Mesendoderm (in vitro differentiated cells): ENCODE results near the gene BDKRB2.

Experiments
- DNase-seq: peaks from one replicate; pipeline ENCODE4 v3.0.0; 2013
- H2AK5ac ChIP-seq: 2 replicates; pipeline ENCODE4 v1.6.1; 2013; ENCODE audit warnings: low read length, inconsistent platforms
- H2BK120ac ChIP-seq: 2 replicates; pipeline ENCODE4 v1.6.1; 2013; ENCODE audit warnings: low read depth, mild to moderate bottlenecking, low read length, moderate library complexity, mixed read lengths
- H2BK15ac ChIP-seq: replicated peaks from 2 replicates; pipeline ENCODE4 v1.6.1; 2013; ENCODE audit warnings: low read depth, mild to moderate bottlenecking, moderate library complexity
- H2BK5ac ChIP-seq: 2 replicates; pipeline ENCODE4 v1.6.1; 2013; ENCODE audit warnings: low read length, inconsistent platforms
- H3K18ac ChIP-seq: 2 replicates; pipeline ENCODE4 v1.6.1; 2013; ENCODE audit warnings: mild to moderate bottlenecking, low read length, mixed read lengths
- H3K23ac ChIP-seq: one replicate; pipeline ENCODE4 v1.6.1; 2013; ENCODE audit warnings: low read length
- H3K27ac ChIP-seq: 2 replicates; pipeline ENCODE4 v1.5.1; 2013; ENCODE audit warnings: low read depth, mild to moderate bottlenecking, inconsistent platforms, low read length, moderate library complexity
- H3K27me3 ChIP-seq: 2 replicates; pipeline ENCODE4 v1.6.1; 2013; ENCODE audit warnings: low read length, control low read depth, mild to moderate bottlenecking, inconsistent platforms; ENCODE audit not compliant: insufficient read depth, poor library complexity
- H3K36me3 ChIP-seq: 2 replicates; pipeline ENCODE4 v1.6.1; 2013; ENCODE audit warnings: low read length, inconsistent platforms; ENCODE audit not compliant: control insufficient read depth, insufficient read depth
- H3K4ac ChIP-seq: one replicate; pipeline ENCODE4 v1.6.1; 2013; ENCODE audit warnings: low read depth, mild to moderate bottlenecking, low read length, moderate library complexity
- H3K4me1 ChIP-seq: 2 replicates; pipeline ENCODE4 v1.6.1; 2013; ENCODE audit warnings: low read depth, low read length, inconsistent platforms; ENCODE audit not compliant: control insufficient read depth
- H3K4me2 ChIP-seq: 2 replicates; pipeline ENCODE4 v1.6.1; 2013; ENCODE audit warnings: low read length
- H3K4me3 ChIP-seq: 2 replicates; pipeline ENCODE4 v1.5.1; 2013; ENCODE audit warnings: mild to moderate bottlenecking, low read length
- H3K56ac ChIP-seq: one replicate; pipeline ENCODE4 v1.6.1; 2013; ENCODE audit warnings: low read length
- H3K79me1 ChIP-seq: 2 replicates; pipeline ENCODE4 v1.6.1; 2013; ENCODE audit warnings: low read length, inconsistent platforms
- H3K79me2 ChIP-seq: 2 replicates; pipeline ENCODE4 v1.6.1; 2013; ENCODE audit warnings: mild to moderate bottlenecking, low read length; ENCODE audit not compliant: control insufficient read depth, insufficient read depth
- H3K9ac ChIP-seq: 2 replicates; pipeline ENCODE4 v1.6.1; 2013; ENCODE audit warnings: low read length, inconsistent platforms
- H4K5ac ChIP-seq: one replicate; pipeline ENCODE4 v1.6.1; 2013; ENCODE audit warnings: low read length
- H4K8ac ChIP-seq: one replicate; pipeline ENCODE4 v1.6.1; 2013; ENCODE audit warnings: low read depth, mild to moderate bottlenecking, control low read depth, low read length, moderate library complexity
- WGBS: extraction: QIAGEN DNeasy Blood & Tissue Kit; methylation state at CpG from one replicate; pipeline ENCODE4 v1.1.7; 2013; ENCODE audit warnings: low lambda C conversion rate, missing lambda C conversion rate; ENCODE audit not compliant: insufficient coverage; ENCODE audit errors: extremely low coverage; 5-methylcytosine and 5-hydroxymethylcytosine counted together

BDKRB2 gene

DNA sequence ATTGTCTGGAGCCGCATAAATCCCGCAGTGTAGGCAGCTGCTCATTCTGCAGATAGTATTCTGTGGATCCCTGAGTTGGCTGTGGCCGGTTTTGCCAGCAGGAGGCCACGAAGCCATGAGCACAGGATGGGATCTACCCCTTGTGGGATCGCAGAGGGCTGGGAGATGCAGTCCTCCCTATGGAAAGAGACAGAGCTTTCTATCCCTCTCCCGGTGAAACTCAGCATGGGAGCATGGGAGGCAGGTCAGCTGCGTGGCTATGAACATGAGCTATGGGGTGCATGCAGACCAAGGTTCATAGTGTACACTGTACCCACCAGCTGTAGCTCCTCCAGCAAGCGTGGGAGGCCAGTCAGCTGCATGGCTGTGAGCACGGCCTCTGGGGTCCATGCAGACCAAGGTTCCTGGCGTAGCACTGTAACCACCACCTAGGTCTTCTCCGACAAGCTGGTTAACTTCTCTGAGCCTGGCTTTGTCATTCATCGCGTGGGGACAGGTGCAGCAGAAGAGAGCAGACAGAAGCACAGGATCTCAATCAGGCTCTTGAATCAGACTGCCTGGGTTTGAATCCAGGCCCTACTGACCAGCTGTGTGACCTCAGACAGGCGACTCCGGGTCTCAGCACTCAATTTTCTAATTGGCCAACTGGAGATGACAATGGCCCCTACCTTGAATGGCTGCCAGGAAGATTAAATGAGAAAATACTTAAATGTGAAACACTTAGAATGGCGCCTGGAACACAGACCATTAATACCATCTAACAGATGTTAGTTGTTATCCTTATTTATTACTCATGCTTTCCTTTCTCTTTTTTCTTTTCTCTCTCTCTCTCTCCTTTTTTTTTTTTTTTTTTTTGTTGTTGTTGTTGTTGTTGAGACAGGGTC is 57.4 kb downstream of the BDKRB2 start:
- Histone ChIP-seq H3K9ac (no peak overlapping the region), H3K36me3 (no peaks in the 10 kb centered on the region), H3K79me1 (no peaks in the 10 kb centered on the region), H3K18ac (no peak overlapping the region), H3K27me3 (no peaks in the 10 kb centered on the region), H3K23ac (no peak overlapping the region), H4K5ac (no peak overlapping the region), H3K79me2 (no peaks in the 10 kb centered on the region), H2BK5ac (no peak overlapping the region), H3K4me3 (no peak overlapping the region), H4K8ac (no peak overlapping the region), H3K27ac (no peak overlapping the region), H2BK120ac (no peak overlapping the region), H3K4ac (no peak overlapping the region), H2AK5ac (no peak overlapping the region), H3K56ac (no peak overlapping the region), H3K4me1 (no peaks in the 10 kb centered on the region), H2BK15ac (no peak overlapping the region), H3K4me2 (no peak overlapping the region)
- DNase-seq, result no peak
- no CpG with 5 or more reads among the region's 16 CpGs for WGBS

DNA sequence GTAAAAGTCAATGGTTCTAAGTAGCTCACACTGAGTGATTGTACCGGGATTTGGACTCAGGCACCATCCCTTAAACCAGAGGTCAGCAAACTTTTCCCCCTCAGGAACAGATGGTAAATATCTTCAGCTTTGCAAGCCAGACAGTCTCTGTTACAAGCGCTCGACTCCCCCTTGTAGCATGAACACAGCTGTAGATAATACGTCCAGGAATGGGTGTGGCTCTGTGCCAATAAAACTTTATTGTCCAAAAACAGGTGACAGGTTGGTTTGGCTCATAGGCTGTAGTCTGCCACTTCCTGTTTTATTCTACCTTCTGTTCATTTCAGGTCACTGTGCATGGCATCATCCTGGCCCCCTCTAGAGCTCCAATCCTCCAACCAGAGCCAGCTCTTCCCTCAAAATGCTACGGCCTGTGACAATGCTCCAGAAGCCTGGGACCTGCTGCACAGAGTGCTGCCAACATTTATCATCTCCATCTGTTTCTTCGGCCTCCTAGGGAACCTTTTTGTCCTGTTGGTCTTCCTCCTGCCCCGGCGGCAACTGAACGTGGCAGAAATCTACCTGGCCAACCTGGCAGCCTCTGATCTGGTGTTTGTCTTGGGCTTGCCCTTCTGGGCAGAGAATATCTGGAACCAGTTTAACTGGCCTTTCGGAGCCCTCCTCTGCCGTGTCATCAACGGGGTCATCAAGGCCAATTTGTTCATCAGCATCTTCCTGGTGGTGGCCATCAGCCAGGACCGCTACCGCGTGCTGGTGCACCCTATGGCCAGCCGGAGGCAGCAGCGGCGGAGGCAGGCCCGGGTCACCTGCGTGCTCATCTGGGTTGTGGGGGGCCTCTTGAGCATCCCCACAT is 58.9 kb downstream of the BDKRB2 start:
- no peak overlapping the region for H3K9ac ChIP-seq
- H3K79me2 ChIP-seq, result no peaks in the 10 kb centered on the region
- H2BK5ac ChIP-seq, result no peak overlapping the region
- no peak overlapping the region for H4K8ac ChIP-seq
- H3K4ac ChIP-seq, result no peak overlapping the region
- H3K27ac ChIP-seq, result no peak overlapping the region
- no peak overlapping the region for H2BK120ac ChIP-seq
- no peaks in the 10 kb centered on the region for H3K36me3 ChIP-seq
- no peak overlapping the region for H3K18ac ChIP-seq
- H3K27me3 ChIP-seq, result no peaks in the 10 kb centered on the region
- no peak overlapping the region for H4K5ac ChIP-seq
- no peak overlapping the region for H3K23ac ChIP-seq
- no peak overlapping the region for H2AK5ac ChIP-seq
- H3K4me1 ChIP-seq, result no peaks in the 10 kb centered on the region
- no peak overlapping the region for H3K4me2 ChIP-seq
- H2BK15ac ChIP-seq, result no peak overlapping the region
- no CpG with 5 or more reads among the region's 20 CpGs for WGBS
- no peaks in the 10 kb centered on the region for H3K79me1 ChIP-seq
- no peak overlapping the region for H3K4me3 ChIP-seq
- DNase-seq, result no peak
- H3K56ac ChIP-seq, result no peak overlapping the region

DNA sequence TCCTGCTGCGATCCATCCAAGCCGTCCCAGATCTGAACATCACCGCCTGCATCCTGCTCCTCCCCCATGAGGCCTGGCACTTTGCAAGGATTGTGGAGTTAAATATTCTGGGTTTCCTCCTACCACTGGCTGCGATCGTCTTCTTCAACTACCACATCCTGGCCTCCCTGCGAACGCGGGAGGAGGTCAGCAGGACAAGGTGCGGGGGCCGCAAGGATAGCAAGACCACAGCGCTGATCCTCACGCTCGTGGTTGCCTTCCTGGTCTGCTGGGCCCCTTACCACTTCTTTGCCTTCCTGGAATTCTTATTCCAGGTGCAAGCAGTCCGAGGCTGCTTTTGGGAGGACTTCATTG is 59.5 kb downstream of the BDKRB2 start:
- H4K8ac ChIP-seq, result no peak overlapping the region
- no peak overlapping the region for H2BK120ac ChIP-seq
- H3K4me1 ChIP-seq, result no peaks in the 10 kb centered on the region
- H3K4me3 ChIP-seq, result no peak overlapping the region
- no peak overlapping the region for H2BK5ac ChIP-seq
- no peaks in the 10 kb centered on the region for H3K79me2 ChIP-seq
- no peak overlapping the region for H3K23ac ChIP-seq
- no peak overlapping the region for H4K5ac ChIP-seq
- no peak overlapping the region for H3K18ac ChIP-seq
- H2BK15ac ChIP-seq, result no peak overlapping the region
- H3K9ac ChIP-seq, result no peak overlapping the region
- H3K27ac ChIP-seq, result no peak overlapping the region
- no peak for DNase-seq
- H3K56ac ChIP-seq, result no peak overlapping the region
- no peaks in the 10 kb centered on the region for H3K79me1 ChIP-seq
- no CpG with 5 or more reads among the region's 14 CpGs for WGBS
- no peak overlapping the region for H3K4ac ChIP-seq
- no peak overlapping the region for H2AK5ac ChIP-seq
- no peaks in the 10 kb centered on the region for H3K27me3 ChIP-seq
- no peak overlapping the region for H3K4me2 ChIP-seq
- H3K36me3 ChIP-seq, result no peaks in the 10 kb centered on the region

DNA sequence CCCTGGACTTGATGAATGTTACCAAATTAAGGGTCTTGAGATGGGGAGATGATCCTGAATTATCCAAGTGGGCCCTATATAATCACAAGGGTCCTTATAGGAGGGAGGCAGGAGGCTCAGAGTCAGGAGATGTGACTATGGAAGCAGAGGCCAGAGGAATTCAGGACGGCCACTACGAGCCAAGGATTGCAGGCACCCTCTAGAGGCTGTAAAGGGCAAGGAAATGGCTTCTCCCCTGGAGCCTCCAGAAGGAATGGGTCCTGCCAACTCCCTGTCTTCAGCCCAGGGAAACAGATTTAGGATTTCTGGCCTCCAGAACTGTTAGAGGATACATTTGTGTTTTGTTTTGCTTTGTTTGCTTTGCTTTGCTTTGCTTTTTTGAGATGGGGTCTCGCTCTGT is 60.2 kb downstream of the BDKRB2 start:
- H4K5ac ChIP-seq, result no peak overlapping the region
- H3K18ac ChIP-seq, result no peak overlapping the region
- no peak overlapping the region for H3K9ac ChIP-seq
- WGBS, result no CpG with 5 or more reads among the region's 3 CpGs
- H3K4me2 ChIP-seq, result no peak overlapping the region
- H2AK5ac ChIP-seq, result no peak overlapping the region
- H2BK120ac ChIP-seq, result no peak overlapping the region
- H3K4me1 ChIP-seq, result no peaks in the 10 kb centered on the region
- no peak overlapping the region for H3K4ac ChIP-seq
- H2BK15ac ChIP-seq, result no peak overlapping the region
- no peak overlapping the region for H2BK5ac ChIP-seq
- H3K36me3 ChIP-seq, result no peaks in the 10 kb centered on the region
- no peaks in the 10 kb centered on the region for H3K79me2 ChIP-seq
- no peak overlapping the region for H4K8ac ChIP-seq
- H3K56ac ChIP-seq, result no peak overlapping the region
- H3K27ac ChIP-seq, result no peak overlapping the region
- H3K79me1 ChIP-seq, result no peaks in the 10 kb centered on the region
- no peaks in the 10 kb centered on the region for H3K27me3 ChIP-seq
- H3K23ac ChIP-seq, result no peak overlapping the region
- H3K4me3 ChIP-seq, result no peak overlapping the region
- peak; percentile 66 for DNase-seq

DNA sequence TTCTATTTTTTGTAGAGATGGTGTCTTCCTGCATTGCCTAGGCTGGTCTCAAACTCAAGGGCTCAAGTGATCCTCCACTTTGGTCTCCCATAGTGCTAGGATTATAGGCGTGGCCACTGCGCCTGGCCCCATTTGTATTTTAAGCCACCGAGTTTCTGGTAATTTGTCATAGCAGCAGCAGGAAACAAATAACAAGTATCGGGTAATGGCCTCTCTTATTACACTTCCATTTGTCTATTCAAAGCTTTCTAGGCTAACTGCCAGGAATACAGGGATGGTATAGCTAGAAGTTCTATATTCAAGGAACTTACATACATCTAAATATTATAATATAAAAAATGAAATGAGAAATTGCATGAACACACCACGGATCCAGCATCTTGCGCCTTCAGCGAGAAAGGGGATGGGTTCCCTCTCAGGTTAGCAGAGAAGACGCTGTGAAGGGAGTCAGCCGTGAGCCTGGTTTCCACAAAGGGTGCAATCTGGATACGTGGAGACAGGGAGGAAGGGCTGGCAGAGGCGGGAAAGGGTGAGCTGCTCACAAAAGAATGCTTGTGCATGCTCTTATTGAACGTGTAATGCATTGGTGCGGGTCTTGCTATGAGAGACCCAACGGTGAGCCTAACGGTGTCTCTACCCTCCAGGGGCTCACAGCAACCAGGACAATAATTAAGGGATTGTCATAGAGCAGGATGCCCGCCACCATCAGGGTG is 60.9 kb downstream of the BDKRB2 start:
- H3K79me1 ChIP-seq, result no peaks in the 10 kb centered on the region
- no peak overlapping the region for H2BK5ac ChIP-seq
- H3K36me3 ChIP-seq, result no peaks in the 10 kb centered on the region
- no peak overlapping the region for H2BK15ac ChIP-seq
- H3K4me2 ChIP-seq, result no peak overlapping the region
- H3K9ac ChIP-seq, result no peak overlapping the region
- no peak overlapping the region for H3K4me3 ChIP-seq
- H3K18ac ChIP-seq, result no peak overlapping the region
- H3K27ac ChIP-seq, result no peak overlapping the region
- no peak overlapping the region for H2BK120ac ChIP-seq
- H3K23ac ChIP-seq, result no peak overlapping the region
- H2AK5ac ChIP-seq, result no peak overlapping the region
- H3K56ac ChIP-seq, result no peak overlapping the region
- no peak overlapping the region for H4K8ac ChIP-seq
- no CpG with 5 or more reads among the region's 16 CpGs for WGBS
- H3K4me1 ChIP-seq, result no peaks in the 10 kb centered on the region
- no peak overlapping the region for H4K5ac ChIP-seq
- DNase-seq, result no peak
- H3K79me2 ChIP-seq, result no peaks in the 10 kb centered on the region
- no peaks in the 10 kb centered on the region for H3K27me3 ChIP-seq
- H3K4ac ChIP-seq, result no peak overlapping the region
